GM06990 (cell line): ENCODE data around the gene PLK2.

Experiments used
- DNase-seq: peaks from one replicate; pipeline ENCODE4 v3.0.0-alpha.2; 2011; ENCODE audit not compliant: insufficient read length; ENCODE audit errors: extremely low read depth
- H3K27me3 ChIP-seq: replicated peaks from 2 replicates; pipeline ENCODE4 v1.6.0; 2011; ENCODE audit warnings: low read length; ENCODE audit not compliant: control insufficient read depth, insufficient read depth
- H3K36me3 ChIP-seq: 2 replicates; pipeline ENCODE4 v1.5.1; 2011; ENCODE audit warnings: low read length; ENCODE audit not compliant: control insufficient read depth, insufficient read depth
- H3K4me3 ChIP-seq: replicated peaks from 2 replicates; pipeline ENCODE4 v1.5.1; 2011; ENCODE audit warnings: low read depth, mild to moderate bottlenecking, control low read depth, low read length
- CTCF ChIP-seq: IDR thresholded peaks from 2 replicates; pipeline ENCODE4 v1.5.1; 2011; ENCODE audit warnings: low read length, control low read depth, mild to moderate bottlenecking, inconsistent platforms; ENCODE audit not compliant: insufficient read depth, poor library complexity, severe bottlenecking

Gene PLK2

GRCh38 chr5:58462623-58463230 is 2.8 kb upstream of the PLK2 start:
- Histone ChIP-seq H3K4me3 (no peak overlapping the region), H3K36me3 (no peaks in the 10 kb centered on the region), H3K27me3 (no peaks in the 10 kb centered on the region)
- peak; percentile 18 for DNase-seq
- peak; percentile 29 for TF ChIP-seq CTCF

GRCh38 chr5:58462154-58462553 is 2.3 kb upstream of the PLK2 start:
- no peaks in the 10 kb centered on the region for H3K27me3 ChIP-seq
- no peaks in the 10 kb centered on the region; the same call in 1 of the 2 replicates for H3K36me3 ChIP-seq
- no peak overlapping the region for H3K4me3 ChIP-seq
- no peak for TF ChIP-seq CTCF
- no peak for DNase-seq

- DNase-seq, result peak; percentile 72
These were observed 923 bp upstream of the PLK2 start for GRCh38 chr5:58460732-58461286.

GRCh38 chr5:58459146-58460001 is 512 bp downstream of the PLK2 start:
- peak overlapping the region; percentile 70 for H3K4me3 ChIP-seq
- no peaks in the 10 kb centered on the region; the same call in 1 of the 2 replicates for H3K36me3 ChIP-seq
- H3K27me3 ChIP-seq, result no peaks in the 10 kb centered on the region
- no peak for TF ChIP-seq CTCF
- no peak for DNase-seq

More at GRCh38 chr5:58460732-58461286, 923 bp upstream of the PLK2 start:
- peak overlapping the region; percentile 70 for H3K4me3 ChIP-seq
- TF ChIP-seq CTCF, result peak; percentile 74
- H3K27me3 ChIP-seq, result no peaks in the 10 kb centered on the region
- H3K36me3 ChIP-seq, result no peaks in the 10 kb centered on the region; the same call in 1 of the 2 replicates

GRCh38 chr5:58458743-58459145 is 1.1 kb downstream of the PLK2 start:
- TF ChIP-seq CTCF, result no peak
- Histone ChIP-seq H3K36me3 (no peaks in the 10 kb centered on the region; the same call in 1 of the 2 replicates), H3K4me3 (peak overlapping the region; percentile 70), H3K27me3 (no peaks in the 10 kb centered on the region)
- no peak for DNase-seq
